Measurements from ENCODE around the gene SRP9. TPM values are rescaled to one million over a fixed set of nuclear protein-coding genes. Genes with fewer than 3 reads are reported as not detected.
A peak's percentile ranks its signal among the peaks of the same experiment; 100 is the strongest.

SRP9 gene
- total RNA-seq, 1 experiment from 2014 or later: 306 TPM

DNA sequence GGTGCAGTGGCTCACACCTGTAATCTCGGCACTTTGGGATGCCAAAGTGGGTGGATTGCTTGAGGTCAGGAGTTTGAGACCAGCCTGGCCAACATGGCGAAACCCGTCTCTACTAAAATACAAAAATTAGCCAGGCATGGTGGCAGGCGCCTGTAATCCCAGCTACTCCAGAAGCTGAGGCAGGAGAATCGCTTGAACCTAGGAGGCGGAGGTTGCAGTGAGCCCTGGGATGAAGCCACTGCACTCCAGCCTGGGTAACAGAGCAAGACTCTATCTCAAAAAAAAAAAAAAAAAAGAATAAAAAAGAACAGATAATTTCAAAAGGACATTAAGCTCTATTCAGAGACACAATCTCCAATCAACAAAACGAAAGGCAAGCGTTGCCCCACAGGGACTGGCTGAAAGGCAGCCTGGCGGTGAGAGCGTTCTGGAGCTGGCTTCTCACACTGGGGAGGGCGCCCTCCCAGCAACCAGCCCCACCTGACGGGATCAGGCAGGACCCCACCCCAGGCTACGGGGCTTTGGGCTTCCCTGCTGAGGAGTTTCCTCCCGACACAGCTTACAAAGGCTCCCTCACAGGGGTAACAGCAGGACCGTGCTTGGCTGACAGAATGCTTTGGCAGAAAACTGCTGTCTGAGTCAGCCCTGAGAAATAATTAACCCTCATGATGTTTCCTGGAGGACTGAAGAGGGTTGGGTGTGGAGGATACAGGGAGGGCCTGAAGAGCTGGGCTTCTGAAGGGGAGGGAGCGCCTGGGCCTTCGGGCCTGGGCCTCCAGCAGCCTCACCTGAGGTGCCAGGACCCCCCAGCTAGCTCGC is 31.1 kb upstream of the SRP9 start:
- BruUV-seq (replicated peaks): no TSS peak
- Histone ChIP-seq H3F3A (ENCODE audit: low read length, unreplicated experiment) (no peaks in the 10 kb centered on the region), H2AFZ (ENCODE audit: low read length) (peak overlapping the region; percentile 95), H3K4me2 (ENCODE audit: low read length) (peak overlapping the region; percentile 95), H3K9ac (ENCODE audit: low read length) (peak overlapping the region; percentile 59), H3K27ac (ENCODE audit: low read length) (peak overlapping the region; percentile 57), H3K9me3 (ENCODE audit: low read length) (no peaks in the 10 kb centered on the region), H3K4me1 (ENCODE audit: insufficient read depth, low read length) (peaks cover 13% of the 10 kb centered on the region; the same call in 1 of the 2 replicates), H3K27me3 (ENCODE audit: low read length) (no peaks in the 10 kb centered on the region), H4K20me1 (ENCODE audit: low read length) (no peaks in the 10 kb centered on the region), H3K36me3 (ENCODE audit: low read depth, low read length) (no peaks in the 10 kb centered on the region), H3K79me2 (ENCODE audit: low read length) (no peaks in the 10 kb centered on the region), H3K9me2 (replicated peaks; ENCODE audit: low read length) (no peaks in the 10 kb centered on the region), H3K4me3 (ENCODE audit: low read length) (peak overlapping the region; percentile 66)
- POLR2A ChIA-PET (ENCODE audit: unreplicated experiment): interaction anchor here (0.6 kb wide), 2 partner anchors 10 to 135 kb away, joined by 3 read pairs; no protein-coding TSS in a partner anchor
- CTCF ChIA-PET: interaction anchor here (0.7 to 0.8 kb wide), 2 partner anchors 9 to 123 kb away, joined by 5 to 6 read pairs; no protein-coding TSS in a partner anchor
- peak; percentile 95 for DNase-seq
- no peak for TF ChIP-seq EZH2 (IDR thresholded peaks at IDR 0.05; ENCODE audit: low read length, unreplicated experiment)
- TF ChIP-seq, protein P1, sequence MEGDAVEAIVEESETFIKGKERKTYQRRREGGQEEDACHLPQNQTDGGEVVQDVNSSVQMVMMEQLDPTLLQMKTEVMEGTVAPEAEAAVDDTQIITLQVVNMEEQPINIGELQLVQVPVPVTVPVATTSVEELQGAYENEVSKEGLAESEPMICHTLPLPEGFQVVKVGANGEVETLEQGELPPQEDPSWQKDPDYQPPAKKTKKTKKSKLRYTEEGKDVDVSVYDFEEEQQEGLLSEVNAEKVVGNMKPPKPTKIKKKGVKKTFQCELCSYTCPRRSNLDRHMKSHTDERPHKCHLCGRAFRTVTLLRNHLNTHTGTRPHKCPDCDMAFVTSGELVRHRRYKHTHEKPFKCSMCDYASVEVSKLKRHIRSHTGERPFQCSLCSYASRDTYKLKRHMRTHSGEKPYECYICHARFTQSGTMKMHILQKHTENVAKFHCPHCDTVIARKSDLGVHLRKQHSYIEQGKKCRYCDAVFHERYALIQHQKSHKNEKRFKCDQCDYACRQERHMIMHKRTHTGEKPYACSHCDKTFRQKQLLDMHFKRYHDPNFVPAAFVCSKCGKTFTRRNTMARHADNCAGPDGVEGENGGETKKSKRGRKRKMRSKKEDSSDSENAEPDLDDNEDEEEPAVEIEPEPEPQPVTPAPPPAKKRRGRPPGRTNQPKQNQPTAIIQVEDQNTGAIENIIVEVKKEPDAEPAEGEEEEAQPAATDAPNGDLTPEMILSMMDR (conservative IDR thresholded peaks at IDR 0.05; ENCODE audit: low read depth, low read length): no peak
- no peak for TF ChIP-seq EZH2phosphoT487 (IDR thresholded peaks at IDR 0.05; ENCODE audit: borderline replicate concordance, low read length)
- intact Hi-C loops (cut with micrococcal nuclease): no loop called here
- ATAC-seq: peak; percentile 99

DNA sequence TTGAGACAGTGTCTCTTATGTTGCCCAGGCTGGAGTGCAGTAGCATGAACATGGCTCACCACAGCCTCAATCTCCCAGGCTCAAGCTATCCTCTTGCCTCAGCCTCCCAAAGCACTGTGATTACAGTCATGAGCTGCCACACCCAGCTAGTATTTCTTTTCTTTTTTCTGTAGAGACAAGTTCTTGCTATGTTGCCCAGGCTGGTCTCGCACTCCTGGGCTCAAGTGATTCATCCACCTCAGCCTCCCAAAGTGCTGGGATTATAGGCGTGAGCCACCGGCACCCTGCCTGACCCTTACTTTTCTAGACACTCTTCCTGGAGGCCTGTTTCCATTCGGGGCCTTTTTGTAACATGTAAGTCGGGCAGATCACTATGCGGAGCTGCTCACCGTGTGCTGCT is 30.1 kb upstream of the SRP9 start:
- no peaks in the 10 kb centered on the region for H3F3A ChIP-seq (ENCODE audit: low read length, unreplicated experiment)
- H3K36me3 ChIP-seq (ENCODE audit: low read depth, low read length): no peaks in the 10 kb centered on the region
- H3K4me3 ChIP-seq (ENCODE audit: low read length): no peak overlapping the region
- DNase-seq: no peak
- TF ChIP-seq EZH2phosphoT487 (IDR thresholded peaks at IDR 0.05; ENCODE audit: borderline replicate concordance, low read length) (no peak), EZH2 (IDR thresholded peaks at IDR 0.05; ENCODE audit: low read length, unreplicated experiment) (no peak)
- TF ChIP-seq, protein P1 (conservative IDR thresholded peaks at IDR 0.05; ENCODE audit: low read depth, low read length): no peak
- no peak for ATAC-seq
- H3K9ac ChIP-seq (ENCODE audit: low read length): no peak overlapping the region
- H3K27ac ChIP-seq (ENCODE audit: low read length): no peak overlapping the region
- intact Hi-C loops (cut with micrococcal nuclease): no loop called here
- no peak overlapping the region for H3K4me2 ChIP-seq (ENCODE audit: low read length)
- no peaks in the 10 kb centered on the region for H3K27me3 ChIP-seq (ENCODE audit: low read length)
- peaks cover 13% of the 10 kb centered on the region; the same call in 1 of the 2 replicates for H3K4me1 ChIP-seq (ENCODE audit: insufficient read depth, low read length)
- no peaks in the 10 kb centered on the region for H3K9me2 ChIP-seq (replicated peaks; ENCODE audit: low read length)
- CTCF ChIA-PET: no interaction called here
- H3K9me3 ChIP-seq (ENCODE audit: low read length): no peaks in the 10 kb centered on the region
- H2AFZ ChIP-seq (ENCODE audit: low read length): no peak overlapping the region
- POLR2A ChIA-PET (ENCODE audit: unreplicated experiment): interaction anchor here (0.6 kb wide), 1 partner anchor 134 kb away, joined by 3 read pairs; no protein-coding TSS in a partner anchor
- BruUV-seq (replicated peaks): no TSS peak
- no peaks in the 10 kb centered on the region for H4K20me1 ChIP-seq (ENCODE audit: low read length)
- no peaks in the 10 kb centered on the region for H3K79me2 ChIP-seq (ENCODE audit: low read length)

DNA sequence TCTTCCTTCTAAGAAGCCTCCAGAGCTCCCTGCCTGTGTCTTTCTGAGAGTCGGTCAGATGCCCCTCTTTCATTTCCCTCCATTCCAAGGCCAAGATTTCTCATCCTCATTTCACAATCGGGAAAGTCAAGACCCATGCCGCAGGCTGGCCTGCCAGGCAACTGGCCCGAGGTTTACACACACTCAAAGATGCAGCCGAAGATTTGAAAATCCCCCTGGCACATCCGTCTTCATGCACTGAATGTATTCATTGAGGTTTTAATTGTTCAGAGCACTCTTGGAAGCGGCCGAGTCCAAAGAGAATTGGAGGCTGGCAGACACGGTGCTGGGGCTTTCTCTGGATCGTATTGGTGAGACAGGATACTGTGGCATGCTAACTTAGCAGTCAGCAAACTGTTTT is 29.1 kb upstream of the SRP9 start:
- ChIA-PET POLR2A (ENCODE audit: unreplicated experiment) (no interaction called here), CTCF (no interaction called here)
- H3K4me3 ChIP-seq (ENCODE audit: low read length): no peak overlapping the region
- DNase-seq: no peak
- no TSS peak for BruUV-seq (replicated peaks)
- no peaks in the 10 kb centered on the region for H3K9me2 ChIP-seq (replicated peaks; ENCODE audit: low read length)
- H3F3A ChIP-seq (ENCODE audit: low read length, unreplicated experiment): no peaks in the 10 kb centered on the region
- H2AFZ ChIP-seq (ENCODE audit: low read length): no peak overlapping the region
- H3K9ac ChIP-seq (ENCODE audit: low read length): no peak overlapping the region
- no peaks in the 10 kb centered on the region for H3K79me2 ChIP-seq (ENCODE audit: low read length)
- H3K27me3 ChIP-seq (ENCODE audit: low read length): no peaks in the 10 kb centered on the region
- H4K20me1 ChIP-seq (ENCODE audit: low read length): no peaks in the 10 kb centered on the region
- TF ChIP-seq, protein P1 (conservative IDR thresholded peaks at IDR 0.05; ENCODE audit: low read depth, low read length): no peak
- TF ChIP-seq EZH2phosphoT487 (IDR thresholded peaks at IDR 0.05; ENCODE audit: borderline replicate concordance, low read length) (no peak), EZH2 (IDR thresholded peaks at IDR 0.05; ENCODE audit: low read length, unreplicated experiment) (no peak)
- no peaks in the 10 kb centered on the region for H3K36me3 ChIP-seq (ENCODE audit: low read depth, low read length)
- no peak for ATAC-seq
- peaks cover 13% of the 10 kb centered on the region; the same call in 1 of the 2 replicates for H3K4me1 ChIP-seq (ENCODE audit: insufficient read depth, low read length)
- no peak overlapping the region for H3K4me2 ChIP-seq (ENCODE audit: low read length)
- intact Hi-C loops (cut with micrococcal nuclease): no loop called here
- H3K9me3 ChIP-seq (ENCODE audit: low read length): no peaks in the 10 kb centered on the region
- no peak overlapping the region for H3K27ac ChIP-seq (ENCODE audit: low read length)
